ENCODE results near the gene SLC25A38. TPM values are rescaled to one million over a fixed set of nuclear protein-coding genes. Genes with fewer than 3 reads are reported as not detected.

Gene SLC25A38
- polyA plus RNA-seq, 3 donors, result 5.7 to 8.9 (median 7.5) TPM

DNA sequence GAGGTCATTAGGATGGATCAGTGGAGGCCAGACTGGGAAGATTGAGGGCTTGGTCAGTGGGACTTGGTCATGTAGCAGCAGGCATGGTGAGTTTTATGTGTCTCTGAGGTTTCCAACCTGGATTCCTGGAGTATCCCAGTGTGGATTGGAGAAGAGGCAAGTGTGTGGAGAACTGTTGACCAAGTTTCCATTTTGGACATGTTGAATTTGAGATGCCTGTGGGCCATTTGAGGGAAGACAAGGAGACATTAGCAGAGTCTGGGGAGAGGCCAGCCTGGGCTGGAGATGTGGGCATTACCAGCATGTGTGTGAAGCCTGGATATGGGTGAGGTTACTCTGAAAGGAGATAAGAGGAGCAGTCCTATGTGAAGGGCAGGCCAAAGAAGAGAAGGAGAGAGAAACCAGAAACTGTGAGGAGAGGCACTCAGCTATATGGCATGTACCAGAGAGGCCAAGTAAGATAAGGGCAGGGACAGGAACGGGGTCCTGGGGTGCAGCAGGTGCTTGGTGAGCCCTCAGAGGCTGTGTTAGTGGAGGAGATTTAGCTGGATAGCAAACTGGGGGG lies 4.3 kb downstream of the SLC25A38 start:
- Histone ChIP-seq H3K79me2 (ENCODE audit: insufficient read depth, low read length) (peaks cover 37% of the 10 kb centered on the region), H3K9ac (ENCODE audit: insufficient read depth, low read length, poor library complexity, severe bottlenecking) (no peak overlapping the region), H3K36me3 (replicated peaks in 1 of 2; ENCODE audit: control insufficient read depth in 1 of 2, insufficient read depth in 2 of 2, low read length in 2 of 2) (peaks cover 18 to 32% of the 10 kb centered on the region in 2 donors), H4K20me1 (ENCODE audit: insufficient read depth, low read length) (peaks cover 15% of the 10 kb centered on the region), H3K27ac (ENCODE audit: low read depth in 1 of 2, low read length in 2 of 2) (no peak overlapping the region), H3K9me3 (replicated peaks in 1 of 2; ENCODE audit: control insufficient read depth in 1 of 2, insufficient read depth in 1 of 2, low read length in 2 of 2) (no peaks in the 10 kb centered on the region), H3K4me3 (replicated peaks in 1 of 3; ENCODE audit: low read depth in 2 of 3, low read length in 3 of 3) (no peak overlapping the region), H2AFZ (ENCODE audit: insufficient read depth, low read depth, low read length, poor library complexity, severe bottlenecking) (no peak overlapping the region), H3K4me1 (ENCODE audit: control insufficient read depth in 1 of 2, insufficient read depth in 2 of 2, low read length in 2 of 2) (peaks cover 16 to 22% of the 10 kb centered on the region in 2 donors), H3K27me3 (ENCODE audit: control insufficient read depth in 2 of 2, insufficient read depth in 2 of 2, low read length in 2 of 2) (no peaks in the 10 kb centered on the region), H3K4me2 (replicated peaks; ENCODE audit: extremely low read depth, low read length, poor library complexity, severe bottlenecking) (no peak overlapping the region)
- Mint-ChIP-seq H3K9me3 (no peaks in the 10 kb centered on the region), H3K27ac (peak overlapping the region in 2 of 7 donors; percentile 1 to 6), H3K4me3 (no peak overlapping the region), H3K27me3 (ENCODE audit: low read depth in 3 of 3) (peaks cover 0 to 2% (median 0%) of the 10 kb centered on the region in 3 donors), H3K36me3 (peaks cover 34 to 36% of the 10 kb centered on the region in 2 donors), H3K4me1 (peaks cover 40% of the 10 kb centered on the region)
- DNase-seq, result no peak
- TF ChIP-seq, protein P1, sequence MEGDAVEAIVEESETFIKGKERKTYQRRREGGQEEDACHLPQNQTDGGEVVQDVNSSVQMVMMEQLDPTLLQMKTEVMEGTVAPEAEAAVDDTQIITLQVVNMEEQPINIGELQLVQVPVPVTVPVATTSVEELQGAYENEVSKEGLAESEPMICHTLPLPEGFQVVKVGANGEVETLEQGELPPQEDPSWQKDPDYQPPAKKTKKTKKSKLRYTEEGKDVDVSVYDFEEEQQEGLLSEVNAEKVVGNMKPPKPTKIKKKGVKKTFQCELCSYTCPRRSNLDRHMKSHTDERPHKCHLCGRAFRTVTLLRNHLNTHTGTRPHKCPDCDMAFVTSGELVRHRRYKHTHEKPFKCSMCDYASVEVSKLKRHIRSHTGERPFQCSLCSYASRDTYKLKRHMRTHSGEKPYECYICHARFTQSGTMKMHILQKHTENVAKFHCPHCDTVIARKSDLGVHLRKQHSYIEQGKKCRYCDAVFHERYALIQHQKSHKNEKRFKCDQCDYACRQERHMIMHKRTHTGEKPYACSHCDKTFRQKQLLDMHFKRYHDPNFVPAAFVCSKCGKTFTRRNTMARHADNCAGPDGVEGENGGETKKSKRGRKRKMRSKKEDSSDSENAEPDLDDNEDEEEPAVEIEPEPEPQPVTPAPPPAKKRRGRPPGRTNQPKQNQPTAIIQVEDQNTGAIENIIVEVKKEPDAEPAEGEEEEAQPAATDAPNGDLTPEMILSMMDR (IDR thresholded peaks at IDR 0.05), result no peak
- WGBS (ENCODE audit: insufficient coverage), result 100% methylated on average over 1 of the region's 1 CpG
- intact Hi-C loops (cut with micrococcal nuclease), result no loop called here

GRCh38 chr3:39388153-39388552 lies 5.0 kb downstream of the SLC25A38 start:
- H3K36me3 Mint-ChIP-seq, result peaks cover 40 to 43% of the 10 kb centered on the region in 2 donors
- Histone ChIP-seq H3K79me2 (ENCODE audit: insufficient read depth, low read length) (peaks cover 37% of the 10 kb centered on the region), H3K27ac (ENCODE audit: low read depth in 1 of 2, low read length in 2 of 2) (no peak overlapping the region), H3K9me3 (replicated peaks in 1 of 2; ENCODE audit: control insufficient read depth in 1 of 2, insufficient read depth in 1 of 2, low read length in 2 of 2) (no peaks in the 10 kb centered on the region), H3K4me3 (replicated peaks in 1 of 3; ENCODE audit: low read depth in 2 of 3, low read length in 3 of 3) (no peak overlapping the region), H3K4me1 (ENCODE audit: control insufficient read depth in 1 of 2, insufficient read depth in 2 of 2, low read length in 2 of 2) (peaks cover 10 to 15% of the 10 kb centered on the region in 2 donors), H4K20me1 (ENCODE audit: insufficient read depth, low read length) (peaks cover 15% of the 10 kb centered on the region), H3K27me3 (ENCODE audit: control insufficient read depth in 2 of 2, insufficient read depth in 2 of 2, low read length in 2 of 2) (no peaks in the 10 kb centered on the region), H2AFZ (ENCODE audit: insufficient read depth, low read depth, low read length, poor library complexity, severe bottlenecking) (no peak overlapping the region), H3K9ac (ENCODE audit: insufficient read depth, low read length, poor library complexity, severe bottlenecking) (no peak overlapping the region), H3K36me3 (replicated peaks in 1 of 2; ENCODE audit: control insufficient read depth in 1 of 2, insufficient read depth in 2 of 2, low read length in 2 of 2) (peaks cover 24 to 38% of the 10 kb centered on the region in 2 donors), H3K4me2 (replicated peaks; ENCODE audit: extremely low read depth, low read length, poor library complexity, severe bottlenecking) (no peak overlapping the region)
- no peak for DNase-seq
- TF ChIP-seq, protein P1 (IDR thresholded peaks at IDR 0.05), result no peak
- WGBS (ENCODE audit: insufficient coverage), result no CpG with 5 or more reads among the region's 2 CpGs
- H3K9me3 Mint-ChIP-seq, result no peaks in the 10 kb centered on the region
- H3K27ac Mint-ChIP-seq, result peak overlapping the region in 1 of 7 donors; percentile 38
- no peak overlapping the region for H3K4me3 Mint-ChIP-seq
- intact Hi-C loops (cut with micrococcal nuclease), result no loop called here
- peaks cover 38% of the 10 kb centered on the region for H3K4me1 Mint-ChIP-seq
- H3K27me3 Mint-ChIP-seq (ENCODE audit: low read depth in 3 of 3), result peaks cover 0 to 2% (median 0%) of the 10 kb centered on the region in 3 donors
